Thyroid gland (tissue), 4 donors: Measurements from ENCODE around the gene GALNT9.

ENCODE experiments used
- CTCF ChIP-seq, 6 experiments: fragments of 200-600 bp in 3 of 6; fragments of 450-650 bp in 3 of 6; sonication (generic) in 3 of 6; IDR thresholded peaks; one replicate each; pipeline ENCODE4 v1.5.1; 2016 to 2019; ENCODE audit warnings: antibody characterized with exemption in 6 of 6, mild to moderate bottlenecking in 2 of 6, inconsistent platforms in 1 of 6, moderate library complexity in 1 of 6
- POLR2A ChIP-seq, 2 donors: fragments of 450-650 bp; IDR thresholded peaks; one replicate each; pipeline ENCODE4 v1.6.1; 2017; ENCODE audit warnings: antibody characterized with exemption in 2 of 2, mild to moderate bottlenecking in 2 of 2, moderate library complexity in 1 of 2

DNA sequence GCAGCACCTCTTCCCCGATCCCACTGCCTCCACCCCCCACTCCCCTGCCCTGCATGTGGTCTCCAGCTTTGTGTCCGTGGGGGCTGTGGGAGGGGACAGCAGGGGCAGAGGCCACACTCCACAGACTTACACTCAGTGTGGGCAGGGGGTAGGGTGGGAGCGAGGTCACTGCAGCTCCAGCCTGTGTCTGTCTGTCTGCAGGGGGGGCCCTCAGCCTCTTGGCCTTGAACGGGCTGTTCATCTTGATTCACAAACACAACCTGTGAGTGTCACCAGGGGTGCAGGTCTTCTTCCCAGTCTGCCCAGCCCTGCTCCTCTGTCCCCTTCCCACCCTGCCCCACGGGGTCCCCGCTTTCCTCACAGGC, 178.6 kb downstream of the GALNT9 start:
- TF ChIP-seq CTCF (IDR thresholded peaks at IDR 0.05) (no peak), POLR2A (IDR thresholded peaks at IDR 0.05) (no peak)
